ENCODE measurements around the gene PSMD3. TPM values are rescaled to one million over a fixed set of nuclear protein-coding genes. Genes with fewer than 3 reads are reported as not detected.
A peak's percentile ranks its signal among the peaks of the same experiment; 100 is the strongest.
"Not testable (repeated sequence)": the region's sequence is repeated elsewhere in the genome, so short reads cannot be mapped to it uniquely, and the experiment has no call there.

Gene PSMD3
- total RNA-seq = 100 to 1,000 TPM; 148 to 163 TPM

- no peaks in the 10 kb centered on the region for H3K9me3 Mint-ChIP-seq
- DNase-seq (ENCODE audit: low spot score) (peak; percentile 98), ATAC-seq (peak; percentile 96 to 97)
- no peaks in the 10 kb centered on the region for H3K27me3 Mint-ChIP-seq
- peak within 1 kb of the TSS; percentile 98 for H3K4me3 Mint-ChIP-seq
- peak within 1 kb of the TSS; percentile 90 to 99 for H3K27ac Mint-ChIP-seq
- H3K4me1 Mint-ChIP-seq (ENCODE audit: low read depth in 2 of 2) = peaks cover 23 to 30% of the 10 kb centered on the region in 2 donors
- peaks cover 9% of the 10 kb centered on the region for H3K36me3 Mint-ChIP-seq
These were observed at the start of gene PSMD3 for GRCh38 chr17:39980351-39981206. Gene PSMD3, plus strand, starts transcription at chr17:39980807. Its CDS starts 164 bp downstream, at chr17:39980971.

GRCh38 chr17:39933912-39934311 lies 46.7 kb upstream of the PSMD3 start:
- H3K4me3 Mint-ChIP-seq = no peak overlapping the region
- no peaks in the 10 kb centered on the region for H3K9me3 Mint-ChIP-seq
- H3K4me1 Mint-ChIP-seq (ENCODE audit: low read depth in 2 of 2) = peaks cover 4 to 10% of the 10 kb centered on the region in 2 donors
- H3K27me3 Mint-ChIP-seq = peaks cover 0 to 2% of the 10 kb centered on the region in 2 donors
- DNase-seq (ENCODE audit: low spot score) (no peak), ATAC-seq (no peak)
- no peaks in the 10 kb centered on the region for H3K36me3 Mint-ChIP-seq
- no peak overlapping the region for H3K27ac Mint-ChIP-seq

GRCh38 chr17:39934324-39934723 lies 46.3 kb upstream of the PSMD3 start:
- H3K4me3 Mint-ChIP-seq = no peak overlapping the region
- H3K27me3 Mint-ChIP-seq = peaks cover 0 to 2% of the 10 kb centered on the region in 2 donors
- ATAC-seq (no peak), DNase-seq (ENCODE audit: low spot score) (no peak)
- H3K36me3 Mint-ChIP-seq = no peaks in the 10 kb centered on the region
- no peaks in the 10 kb centered on the region for H3K9me3 Mint-ChIP-seq
- peaks cover 2 to 6% of the 10 kb centered on the region in 2 donors for H3K4me1 Mint-ChIP-seq (ENCODE audit: low read depth in 2 of 2)
- no peak overlapping the region for H3K27ac Mint-ChIP-seq

GRCh38 chr17:39935909-39936308 lies 44.7 kb upstream of the PSMD3 start:
- Mint-ChIP-seq H3K4me1 (ENCODE audit: low read depth in 2 of 2) (peaks cover 8 to 10% of the 10 kb centered on the region in 2 donors), H3K27me3 (peaks cover 0 to 2% of the 10 kb centered on the region in 2 donors), H3K36me3 (no peaks in the 10 kb centered on the region), H3K9me3 (no peaks in the 10 kb centered on the region), H3K27ac (no peak overlapping the region), H3K4me3 (no peak overlapping the region)
- no peak for DNase-seq (ENCODE audit: low spot score)
- ATAC-seq = no peak

- Mint-ChIP-seq H3K9me3 (no peaks in the 10 kb centered on the region), H3K27me3 (peaks cover 0 to 2% of the 10 kb centered on the region in 2 donors), H3K36me3 (no peaks in the 10 kb centered on the region), H3K4me3 (no peak overlapping the region), H3K27ac (no peak overlapping the region), H3K4me1 (ENCODE audit: low read depth in 2 of 2) (peaks cover 8 to 10% of the 10 kb centered on the region in 2 donors)
- DNase-seq (ENCODE audit: low spot score) (no peak), ATAC-seq (no peak)
These were observed 43.2 kb upstream of the PSMD3 start for GRCh38 chr17:39937447-39937846.

- H3K9me3 Mint-ChIP-seq = no peaks in the 10 kb centered on the region
- H3K4me1 Mint-ChIP-seq (ENCODE audit: low read depth in 2 of 2) = peaks cover 8 to 10% of the 10 kb centered on the region in 2 donors
- no peak for ATAC-seq
- DNase-seq (ENCODE audit: low spot score) = no peak
- H3K27ac Mint-ChIP-seq = no peak overlapping the region
- H3K36me3 Mint-ChIP-seq = no peaks in the 10 kb centered on the region
- H3K4me3 Mint-ChIP-seq = no peak overlapping the region
- peaks cover 0 to 4% of the 10 kb centered on the region in 2 donors for H3K27me3 Mint-ChIP-seq
These were observed 42.3 kb upstream of the PSMD3 start for GRCh38 chr17:39938140-39938869.

- Mint-ChIP-seq H3K4me1 (ENCODE audit: low read depth in 2 of 2) (peaks cover 8 to 10% of the 10 kb centered on the region in 2 donors), H3K27ac (no peak overlapping the region), H3K27me3 (peaks cover 0 to 4% of the 10 kb centered on the region in 2 donors), H3K36me3 (no peaks in the 10 kb centered on the region), H3K4me3 (no peak overlapping the region), H3K9me3 (no peaks in the 10 kb centered on the region)
- DNase-seq (ENCODE audit: low spot score) = no peak
- ATAC-seq = no peak
These were observed 41.5 kb upstream of the PSMD3 start for GRCh38 chr17:39939106-39939505.

- Mint-ChIP-seq H3K36me3 (no peaks in the 10 kb centered on the region), H3K4me1 (ENCODE audit: low read depth in 2 of 2) (peaks cover 8 to 10% of the 10 kb centered on the region in 2 donors), H3K4me3 (peak overlapping the region; percentile 27), H3K27ac (peak overlapping the region; percentile 54 to 63), H3K9me3 (no peaks in the 10 kb centered on the region), H3K27me3 (peaks cover 0 to 4% of the 10 kb centered on the region in 2 donors)
- DNase-seq (ENCODE audit: low spot score) (no peak), ATAC-seq (peak; percentile 48 to 76)
These were observed 40.8 kb upstream of the PSMD3 start for GRCh38 chr17:39939588-39940419.

GRCh38 chr17:39943702-39944392 lies 36.8 kb upstream of the PSMD3 start:
- Mint-ChIP-seq H3K9me3 (no peaks in the 10 kb centered on the region), H3K27me3 (peaks cover 0 to 2% of the 10 kb centered on the region in 2 donors), H3K36me3 (no peaks in the 10 kb centered on the region), H3K4me1 (ENCODE audit: low read depth in 2 of 2) (peaks cover 7 to 8% of the 10 kb centered on the region in 2 donors), H3K4me3 (no peak overlapping the region), H3K27ac (no peak overlapping the region)
- DNase-seq (ENCODE audit: low spot score) = no peak
- no peak for ATAC-seq

- ATAC-seq (no peak), DNase-seq (ENCODE audit: low spot score) (no peak)
- H3K27me3 Mint-ChIP-seq = peaks cover 0 to 2% of the 10 kb centered on the region in 2 donors
- H3K4me3 Mint-ChIP-seq = no peak overlapping the region
- H3K27ac Mint-ChIP-seq = no peak overlapping the region
- no peaks in the 10 kb centered on the region for H3K36me3 Mint-ChIP-seq
- peaks cover 6 to 7% of the 10 kb centered on the region in 2 donors for H3K4me1 Mint-ChIP-seq (ENCODE audit: low read depth in 2 of 2)
- H3K9me3 Mint-ChIP-seq = no peaks in the 10 kb centered on the region
These were observed 36.3 kb upstream of the PSMD3 start for GRCh38 chr17:39944393-39944711.

GRCh38 chr17:39946551-39947330 lies 33.9 kb upstream of the PSMD3 start:
- Mint-ChIP-seq H3K4me1 (ENCODE audit: low read depth in 2 of 2) (peaks cover 0 to 3% of the 10 kb centered on the region in 2 donors), H3K27ac (no peak overlapping the region), H3K36me3 (no peaks in the 10 kb centered on the region), H3K9me3 (no peaks in the 10 kb centered on the region), H3K4me3 (no peak overlapping the region), H3K27me3 (peaks cover 0 to 2% of the 10 kb centered on the region in 2 donors)
- ATAC-seq (no peak), DNase-seq (ENCODE audit: low spot score) (no peak)

GRCh38 chr17:39948489-39948828 lies 32.1 kb upstream of the PSMD3 start:
- DNase-seq (ENCODE audit: low spot score); H3K4me3 Mint-ChIP-seq; H3K36me3 Mint-ChIP-seq; H3K9me3 Mint-ChIP-seq; ATAC-seq; H3K27me3 Mint-ChIP-seq: not testable (repeated sequence)
- H3K27ac Mint-ChIP-seq = peak overlapping the region in 1 of 2 donors; percentile 19
- peaks cover 4 to 11% of the 10 kb centered on the region in 2 donors for H3K4me1 Mint-ChIP-seq (ENCODE audit: low read depth in 2 of 2)
